CD4-positive, alpha-beta T cell (primary cell): Measurements from ENCODE around the gene PGF. TPM values are rescaled to one million over a fixed set of nuclear protein-coding genes. Genes with fewer than 3 reads are reported as not detected.

ENCODE experiments used
- ATAC-seq: fragments of 200-7000 bp; cut with Tn5 transposase; one replicate; pipeline ENCODE4 v1.10.0; 2022; ENCODE audit warnings: mild to moderate bottlenecking; ENCODE audit not compliant: poor library complexity
- CTCF ChIA-PET: fragments of 350-600 bp; sonication (Branson Sonifier 250); formaldehyde crosslinking; loops from one replicate; lab custom pipeline; 2021; ENCODE audit warnings: antibody characterized with exemption, inconsistent platforms; lab: Charles Lee
- POLR2A ChIA-PET: fragments of 350-600 bp; sonication (Branson Sonifier 250); formaldehyde crosslinking; loops from one replicate; lab custom pipeline; 2021; ENCODE audit warnings: antibody characterized with exemption, inconsistent platforms; lab: Charles Lee
- DNase-seq, 14 experiments: peaks; one replicate each; pipeline ENCODE4 v3.0.0-alpha.2; 2013 to 2020; ENCODE audit warnings: mixed read lengths in 2 of 14
- H3K27ac ChIP-seq, 2 donors: one replicate each; pipeline versions ENCODE4 v1.5.1 to v1.7.0; 2013; ENCODE audit warnings: low read length in 2 of 2, low read depth in 1 of 2, mild to moderate bottlenecking in 1 of 2
- H3K27me3 ChIP-seq, 2 experiments: 1 replicate in 1 of 2; 2 replicates in 1 of 2; pipeline versions ENCODE4 v1.6.1 to v1.7.0; 2013; ENCODE audit warnings: low read length in 2 of 2, control low read depth in 1 of 2, mild to moderate bottlenecking in 1 of 2, moderate library complexity in 1 of 2; ENCODE audit not compliant: insufficient read depth in 2 of 2, control insufficient read depth in 1 of 2
- H3K36me3 ChIP-seq: one replicate; pipeline ENCODE4 v1.6.1; 2013; ENCODE audit warnings: low read length, control low read depth; ENCODE audit not compliant: insufficient read depth
- H3K4me1 ChIP-seq: one replicate; pipeline ENCODE4 v1.6.1; 2013; ENCODE audit warnings: low read length, control low read depth; ENCODE audit not compliant: insufficient read depth
- H3K4me3 ChIP-seq: one replicate; pipeline ENCODE4 v1.5.1; 2013; ENCODE audit warnings: mild to moderate bottlenecking, low read length, moderate library complexity
- H3K9me3 ChIP-seq, 2 experiments: 1 replicate in 1 of 2; 2 replicates in 1 of 2; pipeline versions ENCODE4 v1.6.1 to v1.7.0; 2013; ENCODE audit warnings: low read length in 2 of 2, mild to moderate bottlenecking in 2 of 2, control low read depth in 1 of 2, moderate library complexity in 1 of 2; ENCODE audit not compliant: control insufficient read depth in 1 of 2, insufficient read depth in 1 of 2
- H3K27ac Mint-ChIP-seq: one replicate; pipeline ENCODE4 v1.8.0; 2020; ENCODE audit warnings: mixed read lengths
- H3K27me3 Mint-ChIP-seq: one replicate; pipeline ENCODE4 v1.8.0; 2021; ENCODE audit warnings: mixed read lengths
- H3K36me3 Mint-ChIP-seq: one replicate; pipeline ENCODE4 v1.8.0; 2021; ENCODE audit warnings: low read depth, mixed read lengths
- H3K4me1 Mint-ChIP-seq: one replicate; pipeline ENCODE4 v1.8.0; 2021; ENCODE audit warnings: low read depth, mixed read lengths
- H3K4me3 Mint-ChIP-seq: one replicate; pipeline ENCODE4 v1.8.0; 2020; ENCODE audit warnings: mild to moderate bottlenecking, mixed read lengths
- H3K9me3 Mint-ChIP-seq: one replicate; pipeline ENCODE4 v1.8.0; 2020; ENCODE audit warnings: mixed read lengths
- intact Hi-C, 2 experiments: fragments of 100-400 bp; cut with DNase I in 1 of 2; cut with micrococcal nuclease in 1 of 2; formaldehyde crosslinking; loops; one replicate each; pipeline versions ENCODE4 v1.15.1 to v1.9.0; 2023 to 2025; cut with DNase I, micrococcal nuclease
- total RNA-seq, 174 experiments: library from RNA in 2 of 174; stranded (reverse) in 2 of 174; gene quantifications; one replicate each; pipeline ENCODE4 v1.2.3 and lab custom pipeline; 2021 to 2026
- TF ChIP-seq, protein P1 (sequence below): fragments of 200-600 bp; IDR thresholded peaks from one replicate; pipeline ENCODE4 v1.8.0; 2022; ENCODE audit warnings: antibody characterized with exemption, mild to moderate bottlenecking

The PGF gene
- total RNA-seq, 2 experiments from 2014 or later: 0.11 TPM; not detected in 1

DNA sequence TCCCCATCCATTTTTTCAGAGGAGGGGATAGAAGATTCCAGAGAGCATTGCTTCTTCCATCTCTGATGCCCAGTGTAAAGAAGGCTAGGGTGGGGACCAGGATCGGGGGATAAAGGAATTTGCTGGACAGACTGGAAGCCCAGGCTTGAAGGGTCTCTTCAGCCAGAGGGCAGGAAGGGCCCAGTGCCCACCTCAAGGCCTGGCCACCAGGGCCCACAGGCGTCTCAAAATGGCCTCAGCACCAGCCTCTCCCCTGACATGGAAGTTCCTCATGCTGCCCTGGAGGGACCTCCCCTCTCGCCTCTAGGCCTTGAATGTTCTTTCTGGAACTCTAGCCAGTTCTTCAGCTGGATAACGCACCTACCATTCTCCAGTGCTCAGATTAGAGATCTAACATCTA, 35.1 kb downstream of the PGF start:
- DNase-seq: no peak
- no peak for ATAC-seq
- Histone ChIP-seq H3K9me3 (no peaks in the 10 kb centered on the region), H3K27me3 (no peaks in the 10 kb centered on the region), H3K27ac (no peak overlapping the region), H3K4me1 (peaks cover 16% of the 10 kb centered on the region), H3K36me3 (no peaks in the 10 kb centered on the region), H3K4me3 (no peak overlapping the region)
- peaks cover 8% of the 10 kb centered on the region for H3K27me3 Mint-ChIP-seq
- peaks cover 10% of the 10 kb centered on the region for H3K4me1 Mint-ChIP-seq
- TF ChIP-seq, protein P1, sequence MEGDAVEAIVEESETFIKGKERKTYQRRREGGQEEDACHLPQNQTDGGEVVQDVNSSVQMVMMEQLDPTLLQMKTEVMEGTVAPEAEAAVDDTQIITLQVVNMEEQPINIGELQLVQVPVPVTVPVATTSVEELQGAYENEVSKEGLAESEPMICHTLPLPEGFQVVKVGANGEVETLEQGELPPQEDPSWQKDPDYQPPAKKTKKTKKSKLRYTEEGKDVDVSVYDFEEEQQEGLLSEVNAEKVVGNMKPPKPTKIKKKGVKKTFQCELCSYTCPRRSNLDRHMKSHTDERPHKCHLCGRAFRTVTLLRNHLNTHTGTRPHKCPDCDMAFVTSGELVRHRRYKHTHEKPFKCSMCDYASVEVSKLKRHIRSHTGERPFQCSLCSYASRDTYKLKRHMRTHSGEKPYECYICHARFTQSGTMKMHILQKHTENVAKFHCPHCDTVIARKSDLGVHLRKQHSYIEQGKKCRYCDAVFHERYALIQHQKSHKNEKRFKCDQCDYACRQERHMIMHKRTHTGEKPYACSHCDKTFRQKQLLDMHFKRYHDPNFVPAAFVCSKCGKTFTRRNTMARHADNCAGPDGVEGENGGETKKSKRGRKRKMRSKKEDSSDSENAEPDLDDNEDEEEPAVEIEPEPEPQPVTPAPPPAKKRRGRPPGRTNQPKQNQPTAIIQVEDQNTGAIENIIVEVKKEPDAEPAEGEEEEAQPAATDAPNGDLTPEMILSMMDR: no peak
- H3K4me3 Mint-ChIP-seq: no peak overlapping the region
- intact Hi-C loops: no loop called here
- ChIA-PET CTCF (no interaction called here), POLR2A (no interaction called here)
- no peaks in the 10 kb centered on the region for H3K9me3 Mint-ChIP-seq
- H3K36me3 Mint-ChIP-seq: no peaks in the 10 kb centered on the region
- no peak overlapping the region for H3K27ac Mint-ChIP-seq

GRCh38 chr14:74919421-74920165, 35.8 kb downstream of the PGF start:
- Histone ChIP-seq H3K4me1 (peaks cover 16% of the 10 kb centered on the region), H3K4me3 (no peak overlapping the region), H3K27ac (no peak overlapping the region), H3K36me3 (no peaks in the 10 kb centered on the region), H3K9me3 (no peaks in the 10 kb centered on the region), H3K27me3 (no peaks in the 10 kb centered on the region)
- Mint-ChIP-seq H3K9me3 (no peaks in the 10 kb centered on the region), H3K27ac (no peak overlapping the region), H3K4me1 (peaks cover 10% of the 10 kb centered on the region), H3K4me3 (peak overlapping the region; percentile 4), H3K36me3 (no peaks in the 10 kb centered on the region), H3K27me3 (peaks cover 8% of the 10 kb centered on the region)
- DNase-seq (no peak), ATAC-seq (no peak)
- intact Hi-C loops: no loop called here
- ChIA-PET POLR2A (no interaction called here), CTCF (no interaction called here)
- TF ChIP-seq, protein P1: no peak

DNA sequence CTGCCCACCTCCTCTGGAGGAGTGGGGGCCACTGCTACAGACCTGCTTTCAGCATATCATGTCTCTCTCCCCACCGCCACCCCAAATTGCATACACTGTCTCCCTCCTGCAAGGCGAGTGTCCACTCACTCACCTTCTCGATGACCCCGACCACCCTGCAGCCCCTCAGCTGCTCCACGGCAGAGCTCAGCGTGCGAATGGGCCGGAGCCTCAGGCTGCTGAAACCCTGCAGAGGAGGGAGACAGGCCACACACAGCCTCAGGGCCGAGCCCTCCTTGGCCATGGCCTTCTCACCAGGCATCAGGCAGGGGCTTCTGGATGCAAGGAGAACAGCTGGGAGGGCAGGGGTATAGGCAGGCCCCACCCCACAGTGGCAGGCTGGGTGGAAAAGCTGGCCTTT, 37.0 kb downstream of the PGF start:
- Mint-ChIP-seq H3K9me3 (no peaks in the 10 kb centered on the region), H3K27me3 (peaks cover under 1% of the 10 kb centered on the region), H3K27ac (no peak overlapping the region), H3K4me1 (peaks cover 2% of the 10 kb centered on the region), H3K4me3 (no peak overlapping the region), H3K36me3 (no peaks in the 10 kb centered on the region)
- no peaks in the 10 kb centered on the region for H3K9me3 ChIP-seq
- TF ChIP-seq, protein P1: no peak
- POLR2A ChIA-PET: no interaction called here
- H3K36me3 ChIP-seq: no peaks in the 10 kb centered on the region
- DNase-seq (no peak), ATAC-seq (no peak)
- H3K4me3 ChIP-seq: no peak overlapping the region
- H3K27ac ChIP-seq: no peak overlapping the region
- intact Hi-C loops: no loop called here
- no peaks in the 10 kb centered on the region for H3K27me3 ChIP-seq
- peaks cover 11% of the 10 kb centered on the region for H3K4me1 ChIP-seq
- CTCF ChIA-PET: interaction anchor here (0.6 kb wide), 1 partner anchor 785 kb away, joined by 3 read pairs; no protein-coding TSS in a partner anchor
